GM20431 (cell line): ENCODE results near the gene RHPN2.
"Not testable (repeated sequence)": the region's sequence is repeated elsewhere in the genome, so short reads cannot be mapped to it uniquely, and the experiment has no call there.

Experiments
- in situ Hi-C: fragments of 300-500 bp; cut with MseI, MboI; formaldehyde crosslinking; loops from one replicate; pipeline ENCODE4 v1.15.0; 2020; ENCODE audit warnings: low sequenced_read_pairs; ENCODE audit not compliant: unreplicated experiment

Gene RHPN2

GRCh38 chr19:32988724-32989123 lies 76.0 kb downstream of the RHPN2 start:
- in situ Hi-C loops, result loop anchor here (25.0 kb wide), 1 partner anchor 124 kb away; no protein-coding TSS in a partner anchor

DNA sequence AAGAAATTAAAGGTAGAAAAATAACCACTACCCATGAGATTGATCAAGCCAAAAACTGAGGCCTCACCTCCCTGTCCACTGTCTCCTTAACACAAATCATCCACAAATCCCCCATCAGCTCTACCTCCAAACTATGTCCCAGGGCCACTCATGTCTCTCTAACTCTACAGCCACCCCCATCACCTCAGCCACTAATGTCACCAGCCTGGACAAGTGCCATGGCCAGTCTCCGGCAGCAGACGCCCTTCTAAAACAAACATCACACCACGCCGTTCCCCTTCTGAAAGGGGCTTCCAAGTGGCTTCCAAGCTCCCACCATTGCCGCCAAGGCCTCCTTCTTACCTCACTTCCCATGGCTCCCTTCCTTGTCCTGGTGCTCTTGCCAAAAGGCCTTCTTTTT lies 76.4 kb downstream of the RHPN2 start:
- in situ Hi-C loops, result loop anchor here (25.0 kb wide), 1 partner anchor 124 kb away; no protein-coding TSS in a partner anchor

DNA sequence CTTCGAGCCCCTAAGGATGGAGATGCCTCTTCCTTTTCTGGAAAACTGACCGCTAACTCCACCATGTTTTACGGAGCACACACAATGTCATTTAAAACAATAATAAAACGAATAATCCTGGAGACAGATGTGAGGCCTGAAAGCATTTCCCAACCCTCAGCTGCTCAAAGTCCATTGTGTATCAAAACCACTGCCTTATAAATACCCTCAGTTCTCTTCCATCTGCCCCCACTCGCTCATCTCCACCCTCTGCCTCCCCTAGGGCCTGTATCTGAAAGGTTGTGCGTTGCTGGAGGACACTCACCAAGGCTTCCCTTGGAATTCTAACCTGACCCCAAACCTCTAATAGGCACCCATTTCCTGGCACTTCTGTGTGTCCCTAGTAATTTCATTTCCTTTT lies 82.2 kb downstream of the RHPN2 start:
- in situ Hi-C loops, result loop anchor here (25.0 kb wide), 1 partner anchor 130 kb away; no protein-coding TSS in a partner anchor

GRCh38 chr19:32979807-32980206 lies 84.9 kb downstream of the RHPN2 start:
- in situ Hi-C loops, result loop anchor here (25.0 kb wide), 1 partner anchor 132 kb away; no protein-coding TSS in a partner anchor

- in situ Hi-C loops, result loop anchor here (25.0 kb wide), 1 partner anchor 134 kb away; no protein-coding TSS in a partner anchor
Observed at GRCh38 chr19:32977813-32978212, 86.9 kb downstream of the RHPN2 start.

- in situ Hi-C loops, result loop anchor here (25.0 kb wide), 1 partner anchor 135 kb away; no protein-coding TSS in a partner anchor
Observed at GRCh38 chr19:32977280-32977679, 87.4 kb downstream of the RHPN2 start.

DNA sequence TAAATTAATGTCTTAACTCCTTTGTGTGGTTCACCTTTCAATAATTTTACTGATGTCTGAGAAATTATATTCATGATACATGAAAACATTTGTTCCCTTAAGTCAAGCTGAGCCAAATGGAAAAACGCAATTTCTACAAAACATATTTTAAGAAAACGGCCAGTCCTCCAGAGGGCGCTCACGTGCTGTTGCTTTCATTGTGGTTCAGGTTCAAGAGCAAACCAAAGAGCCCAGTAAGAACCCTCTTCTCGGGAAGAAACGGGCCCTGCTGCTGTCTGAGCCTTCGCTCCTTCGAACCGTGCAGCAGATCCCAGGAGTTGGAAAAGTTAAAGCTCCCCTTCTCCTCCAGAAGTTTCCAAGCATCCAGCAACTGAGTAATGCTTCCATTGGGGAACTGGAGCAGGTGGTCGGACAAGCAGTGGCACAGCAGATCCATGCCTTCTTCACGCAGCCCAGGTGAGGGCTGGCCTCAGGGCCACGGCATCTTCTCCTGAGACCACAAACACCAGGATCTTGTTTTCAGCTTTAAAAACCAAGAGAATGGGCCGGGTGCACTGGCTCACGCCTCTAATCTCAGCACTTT lies 88.4 kb downstream of the RHPN2 start:
- in situ Hi-C loops, result loop anchor here (25.0 kb wide), 1 partner anchor 136 kb away; no protein-coding TSS in a partner anchor

DNA sequence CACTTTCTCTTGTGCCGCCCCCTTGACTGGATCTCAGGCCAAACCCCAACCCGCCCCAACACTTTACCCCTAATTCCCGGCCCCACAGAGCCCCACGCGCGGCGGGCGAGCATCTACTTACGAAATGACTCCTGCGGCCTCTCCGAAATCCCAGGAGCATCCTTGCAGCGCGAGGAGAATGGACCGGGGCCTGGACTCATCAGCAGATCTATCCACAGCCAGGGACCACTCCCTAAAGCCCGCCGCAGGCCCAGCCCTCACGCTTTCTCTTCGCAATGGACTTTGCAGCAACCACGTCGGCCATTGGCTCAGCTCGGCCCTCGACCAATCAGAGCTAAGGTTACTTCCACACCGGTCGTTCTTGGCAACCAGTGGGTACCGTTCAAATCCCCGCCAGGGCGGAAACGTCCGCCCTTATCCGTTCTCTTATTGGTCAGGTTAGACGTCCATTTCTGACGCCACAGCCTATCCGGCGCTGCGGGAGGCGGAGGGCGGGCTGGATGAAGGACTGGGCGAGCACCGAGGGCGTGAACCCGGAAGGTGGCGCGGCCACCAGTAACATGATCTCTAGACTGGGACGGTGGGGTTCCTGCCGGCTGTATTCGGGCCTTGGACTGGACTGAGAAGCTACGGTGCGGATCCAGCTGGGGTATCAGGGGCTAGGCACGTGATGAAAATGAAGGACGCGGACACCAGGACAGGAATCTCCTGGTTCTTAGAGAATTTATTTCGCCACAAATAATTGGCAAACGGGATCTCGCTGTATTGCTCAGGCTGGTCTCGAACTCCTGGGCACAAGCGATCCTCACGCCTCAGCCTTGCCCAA lies 92.8 kb downstream of the RHPN2 start, which contains the start of the genes CEP89 and FAAP24:
Gene CEP89 (minus strand): TSS at position 244 of the 826 bp plus-strand sequence. CDS start 84 bp downstream, at position 160.
Gene FAAP24 (plus strand): TSS at position 528 of the 826 bp plus-strand sequence. CDS start 955 bp downstream, outside the sequence.
- in situ Hi-C loops, result no loop called here

DNA sequence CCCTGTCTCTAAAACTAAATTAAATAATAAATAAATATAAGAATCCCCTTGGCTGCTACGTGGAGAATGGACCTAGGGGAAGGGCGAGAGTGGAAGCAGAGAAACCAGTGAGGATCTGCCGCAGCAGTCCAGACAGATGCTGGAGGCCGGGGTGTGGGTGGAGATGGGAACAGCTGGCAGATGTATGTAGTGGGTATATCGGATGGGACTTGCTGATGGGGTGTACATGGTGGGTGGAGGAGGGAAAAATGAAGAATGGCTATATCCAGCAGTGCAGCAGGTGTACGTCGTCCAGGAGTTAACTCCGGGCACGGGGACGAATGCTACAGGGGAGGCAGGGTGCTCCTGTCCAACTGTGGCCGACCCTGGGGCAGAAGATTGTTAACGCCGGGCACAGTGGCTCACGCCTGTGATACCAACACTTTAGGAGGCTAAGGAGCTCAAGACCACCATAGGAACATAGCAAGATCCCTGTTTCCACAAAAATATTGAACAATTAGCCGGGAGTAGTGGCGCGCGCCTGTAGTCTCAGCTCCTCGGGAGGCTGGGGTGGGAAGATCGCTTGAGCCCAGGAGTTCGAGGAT lies 93.6 kb downstream of the RHPN2 start:
- in situ Hi-C loops, result no loop called here

DNA sequence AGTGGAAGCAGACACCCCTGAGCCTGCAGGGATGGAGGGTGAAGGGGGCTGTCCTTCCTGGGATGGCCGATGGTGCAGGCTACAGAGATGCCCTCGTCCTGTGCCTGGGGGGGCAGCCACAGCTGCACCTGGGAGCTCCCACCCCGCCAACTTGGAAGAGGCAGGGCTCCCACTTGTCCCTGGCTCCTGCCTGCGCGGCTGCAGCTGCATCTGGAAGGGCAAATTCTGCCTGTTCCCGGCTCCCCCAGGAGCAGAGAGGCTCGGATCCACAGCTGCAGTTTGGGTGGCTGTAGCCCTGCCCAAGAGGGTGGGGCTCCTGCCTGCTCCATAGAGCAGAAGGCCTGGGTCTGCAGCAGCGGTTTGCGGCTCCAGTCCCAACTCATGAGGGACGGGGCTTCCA lies 95.1 kb downstream of the RHPN2 start:
- in situ Hi-C loops, result no loop called here

DNA sequence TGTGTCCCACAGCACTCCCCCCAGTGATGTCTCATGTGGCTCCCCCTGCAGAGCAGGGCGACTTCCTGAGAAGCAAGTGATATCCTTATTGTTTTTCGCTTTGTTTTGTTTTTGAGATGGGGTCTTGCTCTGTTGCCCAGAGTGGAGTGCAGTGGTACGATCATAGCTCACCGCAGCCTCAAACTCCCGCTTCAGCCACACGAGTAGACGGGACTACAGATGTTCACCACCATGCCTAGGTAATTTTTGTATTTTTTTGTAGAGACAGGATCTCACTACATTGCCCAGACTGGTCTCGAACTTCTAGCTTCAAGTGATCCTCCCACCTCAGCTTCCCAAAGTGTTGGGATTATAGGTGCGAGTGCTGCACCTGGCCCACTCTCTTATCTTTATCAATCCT lies 97.9 kb downstream of the RHPN2 start:
- in situ Hi-C loops, result no loop called here

- in situ Hi-C loops, result no loop called here
Observed at GRCh38 chr19:32945260-32945659, 119.4 kb downstream of the RHPN2 start.

- in situ Hi-C loops, result not testable (repeated sequence)
Observed at GRCh38 chr19:32941273-32941672, 123.4 kb downstream of the RHPN2 start.

GRCh38 chr19:32936065-32936464 lies 128.6 kb downstream of the RHPN2 start:
- in situ Hi-C loops, result no loop called here

DNA sequence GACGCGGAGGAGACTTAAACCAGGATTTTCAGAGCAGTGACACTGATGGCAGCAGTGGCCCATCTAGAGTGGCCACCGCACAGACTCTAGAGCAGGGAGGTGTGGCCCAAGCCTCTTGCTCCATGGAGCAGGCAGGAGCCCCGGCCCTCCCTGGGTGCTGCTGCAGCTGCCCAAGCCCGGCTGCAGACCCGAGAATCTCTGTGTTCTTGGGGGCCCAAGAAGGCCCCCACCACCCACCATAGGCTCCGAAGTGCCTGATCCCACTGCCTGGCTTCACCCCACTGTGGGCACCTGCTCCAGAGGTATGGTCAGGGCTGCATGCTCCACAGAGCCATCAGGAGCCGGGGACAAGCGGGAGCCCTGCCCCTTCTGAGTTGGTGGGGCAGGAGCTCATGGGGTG lies 129.1 kb downstream of the RHPN2 start:
- in situ Hi-C loops, result no loop called here

DNA sequence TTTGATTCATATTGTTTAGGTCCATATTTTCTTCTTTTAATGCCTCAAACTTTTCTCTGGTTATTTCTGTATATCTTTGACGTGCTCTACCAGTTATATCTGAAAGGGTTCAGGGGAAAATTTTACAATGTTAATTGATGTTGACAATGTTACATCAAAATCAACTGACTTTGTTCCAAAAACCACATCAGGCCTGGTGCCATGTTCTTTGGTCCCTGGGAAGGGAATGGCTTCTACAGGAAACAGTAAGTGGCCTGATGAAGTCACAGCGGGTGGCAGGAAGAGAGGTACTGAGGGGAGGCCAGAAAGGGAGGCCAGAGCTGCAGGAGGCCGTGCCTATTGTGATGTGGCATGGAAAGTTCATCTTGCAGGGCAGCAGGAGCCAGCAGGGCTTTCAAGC lies 131.1 kb downstream of the RHPN2 start:
- in situ Hi-C loops, result no loop called here

DNA sequence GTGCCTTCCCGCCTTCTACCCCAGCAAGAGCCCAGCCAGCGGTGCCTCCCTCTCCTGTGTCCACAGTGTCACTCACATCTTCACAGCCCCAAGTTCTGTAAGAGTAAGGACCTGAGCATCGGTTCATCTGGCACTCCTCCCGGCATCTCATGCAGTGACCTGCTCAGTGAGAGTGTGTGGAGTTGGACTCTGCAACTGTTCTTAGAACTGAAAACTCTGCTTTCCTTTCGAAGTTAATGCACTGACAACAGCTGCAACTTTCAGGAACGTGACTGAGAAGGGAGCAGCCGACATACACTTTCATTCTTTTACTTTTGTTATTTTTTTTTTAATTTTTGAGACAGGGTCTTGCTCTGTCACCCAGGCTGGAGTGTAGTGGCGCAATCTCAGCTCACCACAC lies 134.1 kb downstream of the RHPN2 start:
- in situ Hi-C loops, result no loop called here

DNA sequence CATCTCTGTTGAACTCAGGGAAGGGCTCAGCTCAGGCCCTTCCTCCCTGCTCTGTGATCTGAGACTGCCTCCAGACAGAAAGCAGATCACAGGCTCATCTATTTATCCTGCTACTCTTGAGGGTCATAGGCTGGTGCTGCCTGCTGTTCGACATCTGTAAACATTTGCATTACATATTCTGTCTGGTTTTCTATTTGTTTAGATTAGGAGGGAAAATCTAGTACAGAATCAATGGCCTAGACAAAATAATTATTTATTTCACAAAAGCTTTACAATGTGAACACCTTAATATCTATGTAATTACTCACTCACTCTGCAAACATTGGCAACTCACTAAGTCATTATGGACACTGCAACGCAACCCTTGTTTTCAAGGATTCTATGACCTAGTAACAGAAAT lies 135.9 kb downstream of the RHPN2 start:
- in situ Hi-C loops, result no loop called here
